GM19395 (cell line): ENCODE measurements around the gene SERPINB5.
A peak's percentile ranks its signal among the peaks of the same experiment; 100 is the strongest.

Source experiments
- ATAC-seq: cut with Tn5 transposase; IDR thresholded peaks from one replicate; pipeline ENCODE4 v1.9.1; 2021; ENCODE audit warnings: mild to moderate bottlenecking, moderate library complexity; ENCODE audit not compliant: unreplicated experiment

The SERPINB5 gene

DNA sequence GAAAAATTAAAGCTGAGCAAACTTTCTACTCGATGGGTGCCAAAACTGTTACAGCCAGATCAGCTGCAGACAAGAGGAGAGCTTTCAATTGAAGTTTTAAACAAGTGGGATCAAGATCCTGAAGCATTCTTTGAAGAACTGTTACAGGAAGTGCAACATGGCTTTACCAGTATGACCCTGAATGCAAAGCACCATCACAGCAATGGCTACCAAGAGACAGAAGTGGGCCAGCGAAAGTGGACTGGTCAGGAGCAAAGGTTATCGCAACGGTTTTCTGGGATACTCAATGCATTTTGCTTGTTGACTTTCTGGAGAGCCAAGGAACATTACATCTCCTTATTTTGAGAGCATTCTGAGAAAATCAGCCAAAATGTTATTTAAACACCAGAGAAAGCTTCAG is 9.1 kb upstream of the SERPINB5 start:
- ATAC-seq = no peak

DNA sequence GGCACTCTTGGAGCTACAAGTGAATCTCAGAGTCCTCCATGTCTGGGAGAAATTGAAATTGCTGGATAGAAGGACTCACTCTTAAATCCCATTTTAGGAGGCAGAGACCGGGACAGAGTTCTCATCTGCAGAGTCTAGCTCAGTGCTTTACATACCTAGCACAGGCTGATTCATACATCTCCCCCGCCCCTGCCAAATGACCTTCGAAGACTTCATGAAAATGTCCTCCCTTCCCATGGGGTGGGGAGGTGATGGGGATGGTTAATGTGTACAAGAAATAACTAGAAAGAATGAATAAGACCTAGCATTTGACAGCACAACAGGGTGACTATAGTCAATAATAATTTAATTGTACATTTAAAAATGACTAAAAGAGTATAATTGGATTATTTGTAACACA is 8.2 kb upstream of the SERPINB5 start:
- no peak for ATAC-seq

GRCh38 chr18:63470751-63471150 is 6.0 kb upstream of the SERPINB5 start:
- ATAC-seq = no peak

GRCh38 chr18:63472380-63472779 is 4.4 kb upstream of the SERPINB5 start:
- ATAC-seq = no peak

- no peak for ATAC-seq
Measured at GRCh38 chr18:63477200-63477599, 442 bp downstream of the SERPINB5 start.

DNA sequence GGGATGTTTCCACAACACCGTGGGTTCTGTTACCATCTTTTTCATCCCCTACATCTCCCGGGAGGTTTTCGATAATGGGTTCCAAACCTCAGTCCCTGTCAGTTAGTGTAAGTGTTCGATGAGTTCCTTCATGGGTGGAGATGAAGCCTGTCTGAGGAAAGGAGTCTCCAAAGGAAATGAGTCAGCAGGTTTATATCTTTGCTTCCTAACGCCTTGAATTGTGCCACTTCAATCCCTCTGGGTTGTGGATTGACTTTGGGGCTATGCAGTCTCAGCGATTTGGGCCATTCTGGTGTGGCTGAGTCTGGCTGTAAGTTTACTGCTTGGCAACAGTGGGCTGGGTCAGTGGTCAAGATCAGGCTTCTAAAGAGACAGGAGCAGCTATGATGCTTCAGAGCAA is 1.2 kb downstream of the SERPINB5 start:
- no peak for ATAC-seq

- ATAC-seq = no peak
Measured at GRCh38 chr18:63479826-63480225, 3.1 kb downstream of the SERPINB5 start.

DNA sequence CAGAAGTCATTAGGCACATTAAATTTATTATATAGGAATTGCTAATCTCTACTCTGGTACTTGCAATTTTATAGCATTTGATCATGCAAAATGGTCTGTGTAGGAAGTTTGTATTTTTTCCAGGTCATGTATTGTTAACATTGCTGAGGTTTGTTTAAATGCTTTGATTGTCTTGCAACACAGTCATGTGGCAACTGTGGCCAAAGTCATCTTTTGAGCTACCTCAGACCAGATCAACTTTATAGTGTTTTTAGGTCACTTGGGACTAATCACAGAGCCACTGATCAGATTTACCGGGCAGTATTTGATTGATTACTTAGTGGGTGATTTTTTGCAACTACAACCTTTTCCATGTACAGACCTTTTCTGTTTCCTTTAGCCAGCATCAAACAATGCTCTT is 3.7 kb downstream of the SERPINB5 start:
- ATAC-seq = no peak

- ATAC-seq = no peak
Measured at GRCh38 chr18:63480915-63481314, 4.2 kb downstream of the SERPINB5 start.

- no peak for ATAC-seq
Measured at GRCh38 chr18:63487676-63488075, 10.9 kb downstream of the SERPINB5 start.

DNA sequence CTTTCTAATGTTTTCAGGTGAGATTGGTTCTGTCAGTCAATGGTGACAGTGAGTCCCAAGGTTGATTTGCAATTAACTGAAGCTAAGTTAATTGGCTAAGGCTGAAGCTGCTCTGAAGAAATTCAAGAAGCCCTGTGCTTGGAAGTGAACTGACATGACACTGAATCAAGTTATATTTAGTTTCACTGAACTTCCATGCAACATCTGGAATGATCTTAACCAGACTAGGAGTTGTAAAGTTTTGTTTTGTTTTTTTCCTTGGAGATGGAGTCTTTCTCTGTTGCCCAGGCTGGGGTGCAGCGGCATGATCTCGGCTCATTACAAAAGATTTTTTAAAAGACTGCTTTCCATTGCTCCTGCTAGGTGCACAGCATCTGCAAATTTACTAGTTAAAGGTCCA is 11.4 kb downstream of the SERPINB5 start:
- no peak for ATAC-seq

GRCh38 chr18:63492851-63493250 is 16.1 kb downstream of the SERPINB5 start:
- no peak for ATAC-seq

DNA sequence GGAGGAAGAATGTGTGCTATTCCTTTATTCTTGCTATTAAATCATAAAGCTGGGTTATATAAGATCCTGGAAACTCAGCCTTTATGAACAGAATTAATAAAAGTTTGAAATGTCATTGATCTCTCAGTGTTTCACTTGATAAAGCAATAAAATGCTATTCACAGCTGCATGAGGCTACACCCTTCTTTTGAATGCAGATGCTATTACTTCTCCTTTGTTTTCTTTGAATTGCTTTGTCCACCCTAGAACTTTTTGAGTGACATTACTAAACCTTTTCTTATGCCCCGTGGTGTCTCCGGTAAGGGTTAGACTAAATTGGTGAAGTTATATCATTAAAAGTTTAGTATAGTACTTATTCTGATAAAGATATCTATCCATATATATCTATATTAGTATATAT is 18.9 kb downstream of the SERPINB5 start:
- ATAC-seq = no peak

DNA sequence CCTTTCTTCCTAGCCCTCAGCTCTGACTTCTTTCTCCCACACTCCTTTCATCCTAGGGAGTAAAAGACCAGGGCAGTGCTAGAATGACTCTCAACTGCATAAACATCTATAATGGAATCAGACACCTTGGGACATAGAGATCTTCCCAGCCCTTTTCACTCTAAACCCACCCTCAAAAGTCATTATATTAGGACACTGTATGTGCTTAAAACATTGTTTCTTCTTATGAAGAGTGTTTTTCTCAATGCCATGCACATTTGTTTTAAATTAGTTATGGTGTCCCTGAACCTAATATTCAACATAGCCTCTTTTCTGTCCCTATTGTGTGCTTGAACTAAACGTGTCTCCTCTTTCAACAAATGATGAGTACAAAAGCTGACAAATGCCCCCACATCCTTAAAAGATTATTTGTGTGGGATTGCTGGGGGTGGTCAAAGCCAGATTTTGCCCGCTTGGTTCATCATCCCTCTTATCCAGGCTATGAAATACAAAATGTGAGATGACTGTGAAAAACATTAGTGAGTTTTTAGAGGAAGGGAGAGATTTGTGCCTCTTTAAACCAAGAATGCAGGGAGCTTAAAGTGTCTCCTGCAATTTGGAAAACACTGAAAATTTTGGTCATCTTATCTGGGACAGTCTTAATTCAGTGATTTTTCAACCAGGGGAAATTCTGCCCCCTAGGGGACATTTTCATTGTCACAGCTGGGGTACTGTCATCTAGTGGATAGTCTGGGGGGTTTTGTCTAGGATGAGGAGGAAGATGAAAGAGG is 29.0 kb downstream of the SERPINB5 start:
- ATAC-seq = no peak

GRCh38 chr18:63506336-63506646 is 29.5 kb downstream of the SERPINB5 start:
- ATAC-seq = no peak

DNA sequence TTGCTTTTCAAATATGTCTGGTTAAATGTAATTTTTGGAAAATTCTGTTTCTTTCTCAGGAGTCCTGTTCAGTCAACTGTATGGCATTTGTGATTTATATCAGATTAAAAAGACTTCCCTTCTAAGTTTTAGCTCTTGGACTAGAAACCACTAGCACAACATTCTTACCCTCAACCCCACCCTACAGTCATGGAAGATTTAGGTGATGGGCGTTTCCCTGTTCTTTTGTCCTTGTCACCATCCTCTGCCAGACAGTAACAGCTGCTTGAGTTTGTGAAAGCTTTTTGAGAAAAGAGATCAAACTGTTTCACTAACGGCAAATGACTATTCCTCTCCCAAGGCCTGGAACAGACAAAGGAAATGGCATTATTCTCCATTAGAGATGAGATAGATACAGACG is 31.8 kb downstream of the SERPINB5 start:
- ATAC-seq = no peak

DNA sequence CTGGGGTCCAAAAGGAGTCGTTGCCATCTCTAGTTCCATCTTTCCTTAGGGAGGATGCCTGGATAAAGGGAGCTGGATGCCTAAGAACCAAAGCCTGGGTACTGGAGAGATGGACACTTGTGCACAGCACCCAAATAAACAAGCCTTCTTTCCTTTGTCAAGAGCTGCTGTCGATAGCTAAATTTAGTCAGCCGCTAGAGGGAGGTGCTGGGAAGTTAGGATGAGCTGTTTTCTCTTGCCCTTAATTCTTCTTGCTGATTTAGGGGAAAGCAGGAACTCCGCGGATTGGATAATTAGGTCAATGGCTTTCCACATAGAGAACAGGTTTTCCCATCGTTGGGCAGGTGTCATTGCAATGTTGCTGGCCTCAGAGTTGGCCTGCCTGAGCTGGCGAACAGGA is 34.5 kb downstream of the SERPINB5 start:
- ATAC-seq = no peak

DNA sequence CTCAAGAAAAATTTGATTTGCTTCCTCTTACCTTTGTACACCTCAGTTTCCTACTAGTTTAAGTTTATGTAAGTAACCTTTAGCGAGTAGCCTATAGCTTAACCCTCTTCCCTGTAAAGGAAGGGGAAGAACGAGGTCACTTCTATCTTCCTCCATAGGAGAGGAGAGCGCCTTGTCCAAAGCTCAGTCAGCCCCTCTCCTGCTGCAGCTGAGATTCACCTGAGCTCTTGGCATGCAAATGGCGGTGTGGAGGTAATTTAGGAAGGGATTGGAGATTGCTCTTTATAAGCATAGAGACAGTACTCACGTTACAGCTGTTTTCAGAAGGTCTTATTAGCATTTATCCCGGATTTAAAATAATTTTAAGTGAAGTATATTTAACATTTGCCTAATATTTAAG is 37.6 kb downstream of the SERPINB5 start:
- no peak for ATAC-seq

DNA sequence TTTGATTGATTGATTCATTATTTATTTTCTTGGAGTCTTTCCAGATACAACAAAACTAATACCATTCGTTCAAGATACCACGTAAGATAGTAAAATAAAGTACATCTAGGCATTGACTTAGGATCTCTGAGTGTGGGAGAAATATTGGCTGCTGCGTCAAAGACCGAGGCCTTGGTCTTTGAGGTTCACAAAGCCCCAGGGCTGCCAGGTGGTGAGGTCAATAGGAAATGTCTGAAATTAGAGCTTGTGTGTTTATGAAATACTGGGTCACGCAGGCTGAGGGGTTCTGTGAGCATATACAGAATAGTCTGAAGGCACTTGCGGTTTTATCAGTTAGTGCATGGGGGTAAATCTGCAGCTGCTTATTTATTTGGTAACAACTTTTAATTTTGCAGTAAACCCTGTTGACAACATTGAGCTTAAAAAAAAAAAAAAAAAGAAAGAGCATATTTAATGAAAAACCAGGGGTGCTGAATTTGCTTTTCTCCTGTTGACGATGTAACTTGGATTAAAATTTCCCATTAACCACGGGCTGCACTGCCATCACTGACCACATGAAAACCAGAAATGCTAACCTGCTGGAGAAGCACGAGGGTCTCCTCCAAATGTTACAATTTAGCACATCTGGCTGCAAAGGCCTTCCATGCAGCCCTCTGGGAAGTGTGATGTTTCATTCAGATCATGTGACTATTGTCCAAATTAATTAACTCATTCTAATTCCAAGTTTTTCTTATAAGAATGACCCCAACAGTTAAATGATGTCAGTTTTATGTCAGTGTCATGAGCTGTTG is 38.3 kb downstream of the SERPINB5 start:
- no peak for ATAC-seq

GRCh38 chr18:63515801-63516200 is 39.0 kb downstream of the SERPINB5 start:
- no peak for ATAC-seq

GRCh38 chr18:63518178-63519012 is 41.6 kb downstream of the SERPINB5 start:
- peak; percentile 98 for ATAC-seq
